HG03175 (cell line): ENCODE data around the gene RAI14.
"Not testable (repeated sequence)": the region's sequence is repeated elsewhere in the genome, so short reads cannot be mapped to it uniquely, and the experiment has no call there.

ENCODE experiments used
- ATAC-seq: cut with Tn5 transposase; IDR thresholded peaks from one replicate; pipeline ENCODE4 v1.9.1; 2021; ENCODE audit warnings: mild to moderate bottlenecking, moderate library complexity; ENCODE audit not compliant: unreplicated experiment

RAI14 gene

DNA sequence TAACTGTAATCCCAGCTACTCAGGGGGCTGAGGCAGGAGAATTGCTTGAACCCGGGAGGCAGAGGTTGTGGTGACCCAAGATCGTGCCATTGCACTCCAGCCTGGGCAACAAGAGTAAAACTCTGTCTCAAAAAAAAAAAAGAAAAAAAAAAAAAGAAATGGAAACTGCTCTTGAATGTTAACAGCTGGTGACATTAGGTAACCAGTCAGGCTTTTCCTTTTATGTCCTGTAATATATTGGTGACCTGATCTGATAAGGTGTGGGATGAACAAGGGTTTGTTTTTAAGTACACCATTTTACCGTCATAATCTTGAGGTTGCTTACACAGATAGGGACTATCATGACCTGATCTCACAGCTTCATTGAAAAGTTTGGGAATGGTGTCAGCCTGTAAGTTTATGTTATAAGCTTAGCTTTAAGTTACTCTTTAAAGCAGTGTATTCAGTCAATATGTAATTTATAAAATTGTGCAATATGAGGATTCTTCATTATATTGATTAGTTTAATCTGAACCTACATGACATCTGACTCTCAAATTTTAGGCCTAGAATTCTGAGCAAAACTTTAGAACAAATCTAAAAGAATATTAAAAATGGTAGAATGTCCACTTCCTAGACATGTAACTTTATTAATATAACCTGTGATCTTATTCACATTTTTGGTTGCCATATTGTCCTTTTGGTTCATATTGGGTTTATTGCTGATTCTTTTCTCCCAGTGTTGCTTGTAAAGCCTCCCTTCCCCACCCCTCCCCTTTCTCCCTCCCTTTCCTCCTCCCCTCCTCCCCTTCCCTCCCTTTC lies 41.4 kb downstream of the RAI14 start:
- ATAC-seq = no peak

DNA sequence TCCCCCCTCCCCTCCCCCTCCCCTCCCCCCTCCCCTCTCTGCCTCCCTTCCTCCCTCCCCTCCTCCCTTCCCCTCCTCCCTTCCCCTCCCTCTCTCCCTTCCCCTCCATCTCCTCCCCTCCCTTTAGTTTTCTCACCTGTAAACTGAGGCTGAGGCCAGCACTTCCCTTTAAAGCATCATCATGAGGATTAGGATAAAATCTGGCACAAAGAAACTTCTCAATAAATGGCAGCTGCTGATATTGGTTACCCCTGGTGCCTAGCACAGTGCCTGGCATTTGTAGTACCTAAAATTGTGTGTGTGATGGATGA lies 41.9 kb downstream of the RAI14 start:
- no peak for ATAC-seq

DNA sequence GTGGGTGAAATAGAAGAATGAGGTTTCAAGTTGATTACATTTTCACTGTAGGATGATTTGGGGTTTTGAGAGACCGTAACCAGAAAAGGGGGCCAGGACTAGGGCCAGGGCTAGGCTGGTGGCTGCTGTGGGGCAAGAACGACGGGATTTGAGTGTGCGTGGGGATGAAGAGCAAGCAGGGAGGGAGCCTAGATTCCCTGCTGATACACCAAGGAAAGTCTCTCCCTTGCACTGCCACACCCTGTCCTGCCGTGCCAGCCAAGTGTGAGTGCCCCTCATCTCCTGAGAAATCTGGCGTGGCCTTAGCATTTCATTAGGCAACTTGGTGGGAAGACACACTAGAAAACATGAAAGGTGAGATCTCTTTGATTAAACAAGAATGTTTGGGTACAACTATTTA lies 42.6 kb downstream of the RAI14 start:
- no peak for ATAC-seq

DNA sequence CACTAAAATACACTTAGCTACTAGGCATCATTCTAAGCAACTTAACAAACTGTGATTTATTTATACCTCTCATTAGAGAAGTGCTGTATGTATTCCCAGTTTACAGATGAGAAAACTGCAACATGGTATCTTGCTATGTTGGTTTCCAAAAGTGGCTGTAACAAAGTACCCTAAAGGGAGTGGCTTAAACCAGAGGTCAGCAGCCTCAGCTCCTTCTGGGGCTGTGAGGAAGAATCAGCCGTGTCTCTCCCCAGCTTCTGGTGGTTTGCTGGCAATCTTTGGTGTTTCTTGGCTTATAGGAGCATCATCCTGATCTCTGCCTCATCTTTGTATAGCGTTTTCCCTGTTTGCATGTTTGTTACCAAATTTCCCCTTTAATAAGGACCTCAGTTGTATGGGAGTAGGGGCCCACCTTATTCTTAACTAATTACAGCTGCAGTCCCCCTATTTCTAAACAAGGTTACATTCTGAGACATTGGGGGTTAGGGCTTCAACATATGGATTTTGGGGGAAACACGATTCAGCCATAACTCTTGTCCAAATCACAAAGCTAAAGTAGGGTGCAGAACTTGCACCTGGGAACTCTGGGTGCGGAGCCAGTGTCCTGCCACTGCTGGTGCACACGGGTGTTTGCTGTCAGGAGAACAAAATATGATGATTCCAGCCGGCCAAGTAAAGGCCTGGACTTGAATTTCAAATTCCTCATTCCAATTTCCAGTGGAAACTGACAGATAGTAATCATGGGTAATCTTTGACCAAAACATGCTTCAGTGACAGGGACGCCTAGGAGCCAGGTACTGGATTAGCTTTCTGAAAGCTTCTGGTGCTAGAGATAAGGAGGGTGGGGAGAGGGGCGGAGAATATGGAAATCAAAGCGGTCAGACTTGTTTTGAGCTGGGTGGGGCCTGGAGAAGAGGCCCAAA lies 43.3 kb downstream of the RAI14 start:
- no peak for ATAC-seq

DNA sequence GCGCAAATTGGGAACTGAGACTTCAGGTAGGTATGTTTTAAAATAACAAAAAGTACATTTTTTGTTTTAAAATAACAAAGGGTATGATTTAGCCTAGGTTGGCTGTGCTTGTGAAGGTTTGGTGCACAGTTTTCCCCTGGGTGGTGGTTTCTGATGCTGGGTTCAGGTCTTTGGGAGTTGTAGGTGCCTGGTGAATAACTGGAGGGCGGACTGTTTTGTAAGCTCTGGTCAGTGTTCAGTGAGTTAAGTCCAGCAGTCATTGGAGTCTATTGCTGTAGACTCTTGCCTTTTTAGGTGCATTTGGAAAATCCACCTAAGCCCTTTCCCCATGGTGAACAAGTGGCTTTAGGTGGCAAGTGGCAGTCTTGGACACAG lies 43.9 kb downstream of the RAI14 start:
- no peak for ATAC-seq

DNA sequence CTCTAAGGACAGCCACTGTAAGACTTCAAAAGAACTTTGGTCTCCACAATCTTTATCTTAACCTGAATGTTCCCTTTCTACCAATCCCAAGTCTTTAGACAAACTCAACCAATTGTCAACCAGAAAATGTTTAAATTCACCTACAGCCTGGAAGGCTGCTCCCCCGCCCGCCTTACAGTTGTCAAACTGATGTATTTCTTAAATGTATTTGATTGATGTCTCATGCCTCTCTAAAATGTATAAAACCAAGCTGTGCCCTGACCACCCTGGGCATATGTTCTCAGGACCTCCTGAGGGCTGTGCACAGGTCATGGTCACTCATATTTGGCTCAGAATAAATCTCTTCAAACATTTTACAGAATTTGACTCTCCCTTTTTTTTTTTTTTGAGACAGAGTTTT lies 45.3 kb downstream of the RAI14 start:
- ATAC-seq = not testable (repeated sequence)

DNA sequence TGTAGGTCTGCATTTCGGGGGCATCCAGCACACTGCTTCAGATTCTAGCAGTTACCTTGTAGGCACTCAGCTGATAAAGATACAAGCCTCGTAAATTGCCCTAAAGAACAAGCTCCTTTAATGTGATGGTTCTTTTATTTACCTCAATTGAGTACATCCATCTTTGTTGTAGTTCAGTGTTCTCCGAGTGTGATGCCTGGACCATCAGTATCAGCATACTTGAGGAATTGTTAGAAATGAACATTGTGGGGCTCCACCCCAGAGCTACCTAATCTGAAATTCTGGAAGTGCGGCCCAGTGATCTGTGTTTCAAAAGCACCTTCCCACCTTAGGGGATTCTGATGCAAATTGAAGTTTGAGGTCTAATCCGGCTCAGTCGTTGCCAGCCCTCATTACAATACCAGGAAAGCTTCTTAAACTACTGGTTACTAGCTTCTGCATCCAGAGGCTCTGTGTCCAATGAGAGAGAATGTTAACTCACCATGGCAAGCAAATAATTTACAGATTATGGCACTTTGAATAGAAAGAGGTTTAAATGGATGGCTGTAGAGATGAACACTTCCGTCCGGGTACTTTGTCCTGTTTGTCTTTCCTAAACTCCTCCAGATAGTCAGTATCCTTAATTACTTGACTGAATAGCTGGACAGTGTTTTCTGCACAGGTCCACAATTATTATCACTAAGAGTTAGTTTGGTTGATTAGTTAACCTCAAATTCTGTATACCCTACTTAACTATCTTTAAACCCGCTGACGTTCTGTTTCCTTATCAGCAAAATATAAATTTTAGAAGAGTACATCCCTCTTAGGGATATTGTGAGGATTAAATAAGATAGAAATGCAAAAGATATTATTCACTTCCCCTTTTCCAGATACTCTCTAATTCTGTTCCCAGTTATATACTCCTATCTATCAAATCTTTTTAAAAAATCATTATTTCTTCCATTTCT lies 47.9 kb downstream of the RAI14 start:
- no peak for ATAC-seq

DNA sequence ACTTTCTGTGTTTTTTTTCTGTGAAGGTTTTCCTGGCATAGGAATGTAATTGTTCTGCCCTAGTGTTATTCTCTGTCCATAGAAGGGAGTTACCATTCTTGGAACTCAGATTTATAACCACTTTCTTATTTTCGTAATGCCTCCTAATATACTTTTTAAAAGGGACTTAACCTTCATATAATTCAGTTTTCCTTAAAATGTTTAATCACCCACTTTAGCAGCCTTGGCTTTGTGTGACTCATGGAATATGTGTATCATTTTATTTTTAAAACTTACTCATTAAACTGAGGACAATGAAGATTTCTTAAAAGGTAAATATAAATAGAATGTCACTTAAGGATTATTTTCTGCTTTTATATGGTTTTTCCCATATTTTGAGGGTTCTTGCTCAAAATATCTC lies 50.0 kb downstream of the RAI14 start:
- no peak for ATAC-seq

DNA sequence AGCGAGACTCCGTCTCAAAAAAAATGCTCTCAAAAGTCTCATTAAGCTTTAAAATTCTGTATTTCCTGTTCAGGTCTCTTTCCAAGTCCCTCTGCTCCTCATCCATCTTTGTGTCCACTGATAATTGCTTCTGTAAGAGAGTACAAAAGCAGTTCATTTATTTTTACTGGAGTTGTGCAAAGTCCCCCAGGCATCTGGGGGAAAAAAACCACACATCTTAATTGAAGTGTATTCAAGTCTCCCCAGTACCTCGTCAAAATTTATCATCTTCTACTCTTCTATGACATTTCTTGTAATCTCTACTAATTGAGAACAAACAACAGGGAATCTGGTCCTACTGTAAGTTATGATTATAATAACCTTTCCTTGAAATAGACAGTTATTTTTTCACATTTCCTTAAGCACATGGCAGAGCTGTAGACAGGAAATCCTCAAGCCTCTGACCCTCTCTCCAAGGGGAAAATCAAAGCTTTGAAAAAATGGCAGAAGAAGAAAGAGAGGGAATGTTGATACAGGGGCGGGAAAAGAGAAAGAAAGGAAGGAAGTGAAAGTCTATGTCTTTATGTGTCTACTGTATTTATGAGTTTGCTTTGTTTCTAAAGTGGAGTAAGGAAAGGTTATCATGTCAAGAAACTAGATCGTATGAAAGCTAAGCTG lies 51.5 kb downstream of the RAI14 start:
- ATAC-seq = no peak

DNA sequence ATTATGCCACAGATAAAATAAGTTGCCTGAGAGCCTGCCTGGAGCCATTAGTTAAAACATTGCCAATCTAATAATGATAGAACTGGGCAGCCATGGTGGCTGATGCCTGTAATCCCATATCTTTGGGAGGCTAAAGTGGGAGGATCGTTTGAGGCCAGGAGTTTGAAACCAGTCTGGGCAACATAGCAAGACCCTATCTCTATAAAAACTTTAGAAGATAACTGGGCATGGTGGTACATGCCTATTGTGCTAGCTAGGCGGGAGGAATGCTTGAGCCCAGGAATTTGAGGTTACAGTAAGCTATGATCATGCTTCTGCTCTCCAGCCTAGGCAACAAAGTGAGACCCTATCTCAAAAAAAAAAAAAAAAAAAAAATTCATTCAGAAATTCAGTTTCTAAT lies 52.6 kb downstream of the RAI14 start:
- no peak for ATAC-seq

DNA sequence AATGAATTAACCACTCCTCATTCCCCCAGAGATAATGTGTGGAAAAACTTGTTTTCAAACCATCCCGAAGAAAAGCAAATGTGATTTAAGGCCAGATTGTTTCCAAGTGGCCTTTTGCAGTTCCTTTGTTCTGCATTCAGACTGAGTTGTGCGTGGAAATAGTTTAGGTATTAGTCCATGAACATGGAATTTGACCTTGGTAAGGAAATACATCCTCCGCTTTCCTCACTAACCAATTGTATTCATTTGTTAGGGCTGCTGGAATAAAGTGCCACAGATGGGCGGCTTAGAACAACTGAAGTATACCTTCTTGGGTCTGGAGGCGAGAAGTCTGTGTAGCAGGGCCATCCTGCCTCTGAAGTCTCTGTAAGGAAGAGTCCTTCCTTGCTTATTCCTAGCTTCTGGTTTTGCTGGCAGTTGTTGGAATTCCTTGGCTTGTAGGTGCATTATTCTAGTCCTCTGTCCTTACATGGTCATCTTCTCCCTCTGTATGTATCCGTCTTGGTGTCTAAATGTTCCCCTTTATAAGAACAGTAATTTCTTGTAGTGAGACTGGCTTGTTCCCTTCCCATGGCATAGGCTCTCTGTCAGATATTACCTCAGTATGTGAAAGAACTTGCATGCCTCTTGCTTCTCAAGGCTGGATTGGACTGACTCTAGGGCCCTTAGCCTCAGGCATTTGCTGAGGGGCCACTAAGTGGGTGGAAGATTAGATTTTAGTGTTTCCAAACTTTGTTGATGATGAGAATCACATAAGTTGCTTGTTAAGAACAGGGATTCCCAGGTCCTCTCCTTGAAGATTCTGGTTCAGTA lies 53.9 kb downstream of the RAI14 start:
- ATAC-seq = no peak

DNA sequence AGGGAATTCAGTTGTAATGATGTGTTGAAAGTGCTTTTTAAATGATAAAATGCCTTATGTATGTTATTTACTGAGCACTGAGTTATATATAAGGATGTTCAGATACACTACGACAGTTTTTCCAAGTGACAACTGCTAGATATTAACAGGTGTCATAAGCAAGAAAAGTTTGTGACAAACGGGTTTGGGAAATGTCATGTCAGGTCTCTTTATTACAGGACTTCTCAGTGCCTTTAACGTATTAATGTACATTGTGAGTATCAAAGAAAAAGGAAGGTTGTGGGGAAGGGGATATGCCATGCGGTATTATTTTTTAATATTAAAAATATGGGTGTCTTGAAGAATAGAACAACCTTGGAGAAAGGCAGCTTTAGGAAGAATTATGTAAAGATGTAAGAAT lies 56.4 kb downstream of the RAI14 start:
- ATAC-seq = no peak

DNA sequence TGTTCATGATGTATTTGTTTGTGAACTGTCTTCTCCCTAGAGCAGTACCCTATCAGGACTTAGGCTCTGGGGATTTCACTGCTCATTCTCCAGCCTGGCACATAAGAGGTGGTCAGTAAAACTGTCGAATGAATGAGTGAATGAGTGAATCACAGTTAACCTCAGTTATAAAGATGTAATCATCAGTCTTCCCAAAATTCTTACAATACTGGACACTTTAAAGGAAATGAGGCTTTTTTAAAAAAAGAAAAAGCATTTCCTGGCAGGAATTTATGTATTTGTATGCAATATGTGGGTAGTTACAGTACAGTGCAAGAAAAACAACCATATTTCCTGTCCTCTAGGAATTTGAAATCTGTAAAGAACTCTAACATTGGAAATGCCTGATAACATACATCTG lies 59.6 kb downstream of the RAI14 start:
- no peak for ATAC-seq

DNA sequence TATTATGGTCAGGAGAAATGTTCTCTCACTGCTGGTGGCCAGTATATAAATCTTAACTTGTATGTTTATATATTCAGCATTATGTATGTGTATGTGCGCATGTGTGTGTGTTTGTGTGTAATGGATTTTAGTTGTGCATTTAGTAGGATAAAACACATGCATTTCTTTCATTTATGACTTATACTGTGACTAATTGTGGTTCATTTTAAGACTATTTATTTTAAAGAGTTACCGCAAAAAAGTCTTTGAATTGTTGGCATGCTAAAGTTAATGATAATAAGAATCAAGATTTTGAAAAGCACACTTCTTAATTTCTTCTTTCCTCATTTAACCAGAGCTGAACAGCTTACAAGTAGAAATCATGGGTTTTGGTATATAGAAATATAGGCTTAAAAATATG lies 60.9 kb downstream of the RAI14 start:
- ATAC-seq = no peak

DNA sequence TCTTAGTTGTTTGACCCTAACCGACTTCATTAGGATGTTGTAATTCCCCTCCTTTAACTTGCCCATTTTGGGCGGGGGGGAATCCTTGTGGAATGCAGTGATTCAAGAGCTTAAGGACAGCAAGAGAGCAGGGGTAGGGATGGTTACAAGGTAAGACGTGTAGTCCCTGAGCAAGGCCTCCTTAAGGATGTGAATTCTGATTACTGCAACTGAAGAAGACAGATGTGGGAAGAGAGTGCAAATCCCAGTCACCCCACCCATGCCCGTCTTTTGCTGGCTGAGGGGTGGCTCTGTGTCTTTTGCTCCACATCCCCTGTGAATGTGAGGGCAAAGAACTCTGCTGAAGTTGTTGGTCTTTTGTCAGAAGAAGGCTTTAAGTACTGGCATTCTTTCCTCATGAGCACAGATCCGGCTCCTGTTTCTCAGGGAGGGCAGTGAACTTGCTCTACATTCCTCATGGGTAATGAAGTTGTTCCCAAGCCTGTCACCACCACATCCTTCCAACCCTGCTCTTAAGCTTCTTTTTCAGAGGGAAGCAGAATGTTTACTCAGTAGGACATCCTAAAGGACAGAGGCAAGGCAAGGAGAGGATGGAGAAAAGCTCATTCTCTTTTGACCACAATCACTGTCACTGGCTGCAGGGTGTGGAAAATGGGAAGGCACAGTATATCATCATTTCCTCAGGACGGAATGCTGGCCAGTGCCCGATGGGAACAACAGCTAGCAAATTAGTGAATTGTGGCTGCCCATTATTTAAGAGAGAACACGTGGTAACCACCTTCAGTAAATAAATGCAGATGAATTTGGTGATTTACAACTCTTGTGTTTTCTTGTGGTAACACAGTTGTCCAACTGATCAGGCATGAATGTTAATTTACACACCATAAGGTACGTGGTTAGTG lies 61.5 kb downstream of the RAI14 start:
- no peak for ATAC-seq

DNA sequence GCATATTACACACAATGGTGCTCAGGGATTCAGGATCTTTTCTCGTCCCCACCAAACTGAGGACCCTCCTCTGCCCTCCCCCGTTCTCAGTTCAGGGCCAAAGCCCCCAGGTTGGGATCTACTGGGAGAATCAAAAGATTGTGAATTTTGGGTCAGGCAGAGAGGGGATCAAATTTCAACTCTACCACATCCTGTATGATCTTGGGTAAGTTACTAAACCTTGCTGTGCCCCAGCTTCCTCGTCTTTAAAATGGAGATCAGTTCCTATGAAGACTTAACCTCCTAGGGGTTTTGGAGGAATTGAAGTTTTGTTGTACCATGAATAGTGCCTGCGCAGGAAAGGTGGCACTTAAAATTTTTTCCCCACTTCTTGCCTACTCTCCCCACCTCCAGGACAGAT lies 62.4 kb downstream of the RAI14 start:
- ATAC-seq = no peak

DNA sequence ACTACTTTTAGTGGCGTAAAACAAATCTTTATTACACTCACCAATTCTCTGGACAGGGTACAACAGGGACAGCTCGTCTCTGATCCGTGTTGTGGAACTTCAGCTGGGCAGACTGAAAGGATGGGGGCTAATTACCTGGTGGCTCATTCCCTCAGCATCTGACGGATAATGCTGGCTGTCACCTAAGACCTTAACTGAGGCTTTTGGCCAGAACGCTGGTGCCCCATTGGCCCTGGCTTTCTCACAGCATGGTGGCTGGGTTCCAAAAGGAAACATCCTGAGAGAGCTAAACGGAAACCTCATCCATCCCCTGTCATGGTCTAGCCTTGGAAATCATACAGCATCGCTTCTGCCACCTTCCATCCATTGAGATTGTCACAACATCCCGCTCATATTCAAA lies 62.9 kb downstream of the RAI14 start:
- ATAC-seq = no peak

DNA sequence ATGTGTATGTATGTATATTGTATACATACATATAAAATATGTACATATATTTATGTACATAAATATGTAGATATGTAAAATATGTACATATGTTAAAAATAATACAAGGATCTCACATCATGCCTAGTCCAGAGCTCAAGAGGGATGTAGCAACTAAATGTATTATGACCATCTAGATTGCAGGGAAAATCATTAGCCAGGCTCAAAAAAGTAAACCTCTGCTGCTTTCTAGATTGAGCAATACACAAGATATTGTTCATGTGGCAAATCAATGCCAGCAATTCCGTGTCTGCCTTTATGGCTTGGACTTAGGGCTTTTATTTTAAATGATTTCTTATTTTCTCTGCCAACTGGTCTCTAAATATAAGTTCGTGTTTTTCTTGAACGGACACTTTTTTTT lies 65.2 kb downstream of the RAI14 start:
- ATAC-seq = no peak

DNA sequence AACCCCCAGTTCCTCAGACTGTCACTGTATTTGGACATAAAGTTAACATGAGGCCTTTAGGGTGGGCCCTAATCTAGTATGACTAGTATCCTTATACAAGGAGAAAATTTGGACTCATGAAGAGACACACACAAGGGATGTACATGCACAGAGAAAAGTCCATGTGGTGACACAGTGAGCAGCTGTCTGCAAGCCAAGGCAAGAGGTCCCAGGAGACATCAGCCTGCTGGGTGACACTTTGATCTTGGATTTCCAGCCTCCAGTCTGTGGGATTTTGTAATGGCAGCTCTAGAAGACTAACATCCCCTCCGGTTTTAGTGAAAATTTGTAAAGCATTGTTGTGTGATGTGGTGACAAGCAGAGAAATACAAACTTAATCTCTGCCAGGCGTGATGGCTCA lies 66.1 kb downstream of the RAI14 start:
- no peak for ATAC-seq
